COLO668 (cell line): ENCODE results near the gene HCST.
A peak's percentile ranks its signal among the peaks of the same experiment; 100 is the strongest.

ENCODE experiments used
- DNase-seq: peaks from one replicate; lab custom pipeline; 2025; ENCODE audit not compliant: unreplicated experiment; lab: John Stamatoyannopoulos, UW

Gene HCST

GRCh38 chr19:35935911-35936737 is 33.8 kb downstream of the HCST start, which contains the start of gene LRFN3:
LRFN3 (plus strand) TSS chr19:35936374; CDS start chr19:35939426, 3,052 bp downstream.
- DNase-seq: peak; percentile 92

DNA sequence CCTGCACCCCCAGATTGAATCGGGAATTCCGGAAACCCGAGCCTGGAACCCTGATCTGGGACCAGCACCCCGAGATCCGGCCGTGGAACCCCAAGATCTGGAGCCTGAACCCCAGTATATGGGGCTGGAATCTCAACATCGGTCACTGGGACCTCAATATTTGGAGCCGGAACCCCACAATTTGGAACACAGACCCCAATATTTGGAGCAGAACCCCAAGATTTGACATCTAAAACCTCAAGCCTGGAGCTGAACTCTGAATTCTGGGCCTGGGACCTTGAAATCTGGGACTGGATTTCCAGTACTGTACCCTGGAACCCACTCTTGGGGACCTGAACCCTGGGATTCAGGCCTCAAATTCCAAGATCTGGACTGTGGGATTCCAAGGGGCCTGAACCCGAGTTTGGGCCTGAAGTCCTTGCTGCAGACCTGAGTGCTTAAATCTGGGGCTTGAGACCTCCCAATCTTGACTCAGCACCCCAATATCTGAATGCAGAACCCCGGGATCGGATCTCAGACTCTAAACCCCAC is 34.5 kb downstream of the HCST start:
- no peak for DNase-seq

DNA sequence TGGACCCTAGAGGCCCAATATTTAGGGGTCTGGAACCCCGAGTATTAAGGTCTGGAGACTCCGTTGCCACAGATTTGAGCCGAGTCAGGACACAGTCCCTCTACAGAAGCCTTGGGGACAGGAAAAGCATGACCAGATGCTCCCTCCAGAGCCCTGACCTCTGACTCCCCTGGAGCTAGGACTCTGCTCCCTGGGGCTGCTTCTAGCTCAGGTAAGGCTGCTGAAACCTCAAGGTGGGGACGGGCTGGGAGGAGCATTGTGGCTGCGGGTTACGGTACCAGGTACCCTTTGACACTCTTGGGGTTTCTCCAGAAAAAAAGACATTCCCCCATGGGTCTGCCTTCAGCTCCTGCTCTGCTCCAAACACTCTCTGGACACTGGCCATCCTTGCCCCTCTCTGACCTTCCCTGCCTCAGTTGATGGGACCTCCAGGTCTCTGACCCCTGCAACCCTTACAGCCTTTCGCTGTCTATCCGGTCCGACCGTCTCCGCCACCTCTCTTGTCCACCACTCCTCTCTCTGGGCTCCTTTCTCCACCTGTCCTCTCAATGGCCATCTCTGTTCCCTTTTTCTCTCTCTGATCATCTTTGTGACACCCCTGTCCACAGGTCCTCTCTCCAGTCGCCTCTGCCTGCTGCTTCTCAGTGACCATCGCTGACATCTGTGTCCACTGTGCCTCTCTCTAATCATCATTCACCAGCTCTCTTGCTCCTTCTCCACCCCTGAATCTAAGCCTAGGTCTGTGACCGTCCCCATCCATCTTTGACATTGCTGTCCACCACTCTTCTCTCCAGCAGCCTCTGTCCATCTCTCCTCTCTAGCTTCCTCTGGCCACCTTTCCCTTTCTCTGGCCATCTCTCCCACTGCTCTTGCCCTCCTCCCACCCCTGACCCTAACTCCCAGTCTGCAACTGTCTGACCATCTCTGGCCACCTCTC is 35.3 kb downstream of the HCST start:
- peak; percentile 8 for DNase-seq

- no peak for DNase-seq
Measured at GRCh38 chr19:35938282-35939224, 36.2 kb downstream of the HCST start.

GRCh38 chr19:35939307-35940077 is 37.2 kb downstream of the HCST start:
- DNase-seq: no peak

GRCh38 chr19:35940078-35940775 is 37.9 kb downstream of the HCST start:
- no peak for DNase-seq

- no peak for DNase-seq
Measured at GRCh38 chr19:35940839-35941238, 38.5 kb downstream of the HCST start.

GRCh38 chr19:35942235-35942634 is 39.9 kb downstream of the HCST start:
- DNase-seq: no peak

GRCh38 chr19:35943321-35944301 is 41.3 kb downstream of the HCST start:
- no peak for DNase-seq

- DNase-seq: no peak
Measured at GRCh38 chr19:35944556-35944955, 42.2 kb downstream of the HCST start.

- DNase-seq: no peak
Measured at GRCh38 chr19:35945121-35945790, 42.9 kb downstream of the HCST start.

DNA sequence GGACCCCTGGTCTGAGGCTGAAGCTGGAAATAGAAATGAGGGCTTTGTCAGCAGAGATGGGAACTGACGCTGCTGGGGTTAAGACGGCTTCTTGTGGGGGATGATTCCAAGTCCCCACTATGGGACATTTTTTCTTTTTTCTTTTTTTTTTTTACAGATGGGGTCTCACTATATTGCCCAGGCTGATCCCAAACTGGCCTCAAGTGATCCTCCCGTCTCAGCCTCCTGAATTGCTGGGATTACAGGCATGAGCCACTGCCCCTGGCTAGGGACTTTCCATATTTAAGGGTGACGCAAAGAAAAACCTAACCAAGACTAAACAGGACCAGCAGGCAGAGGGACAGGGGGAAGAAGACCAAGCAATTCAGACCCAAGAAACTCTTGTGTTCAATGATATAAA is 43.9 kb downstream of the HCST start:
- no peak for DNase-seq

DNA sequence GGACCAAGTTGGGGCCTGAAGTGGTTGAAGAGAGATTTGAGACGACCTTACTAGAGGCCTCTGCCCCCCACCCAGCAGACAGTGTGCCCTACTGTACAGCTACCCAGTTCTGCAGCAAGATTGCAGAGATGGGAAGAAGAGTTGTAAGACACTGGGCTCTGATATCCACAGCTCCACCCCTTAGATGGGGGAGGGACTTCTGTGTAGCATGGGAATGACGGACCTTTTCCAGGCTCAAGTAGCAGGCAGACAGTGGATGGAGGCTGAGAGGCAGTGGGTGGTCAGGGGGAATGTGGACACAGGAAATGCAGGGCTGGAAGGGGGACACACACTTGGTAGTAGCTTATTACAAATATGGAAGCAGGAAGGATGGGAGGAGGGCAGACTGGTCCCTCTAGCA is 46.8 kb downstream of the HCST start:
- DNase-seq: no peak
